AG04449 (cell line): ENCODE data around the gene DACH2.

Experiments used
- CTCF ChIA-PET: fragments of 350-600 bp; formaldehyde crosslinking; extraction: SDS; loops from one replicate; lab custom pipeline; 2021; ENCODE audit warnings: antibody characterized with exemption; lab: Yijun Ruan, JAX
- POLR2A ChIA-PET: fragments of 400-600, 350-600 bp; formaldehyde crosslinking; extraction: SDS; loops from one replicate; lab custom pipeline; 2020; ENCODE audit warnings: antibody characterized with exemption, inconsistent platforms; lab: Yijun Ruan, JAX
- DNase-seq: peaks from one replicate; pipeline ENCODE4 v3.0.0-alpha.2; 2010; ENCODE audit warnings: low read depth, low spot score
- H3K4me3 ChIP-seq: 2 replicates; pipeline ENCODE4 v1.5.1; 2011; ENCODE audit warnings: low read depth, mild to moderate bottlenecking, control low read depth, low read length
- CTCF ChIP-seq: IDR thresholded peaks from one replicate; pipeline ENCODE4 v1.5.1; 2011; ENCODE audit warnings: mild to moderate bottlenecking, moderate library complexity, low read length, control low read depth, inconsistent platforms; ENCODE audit not compliant: insufficient read depth; ENCODE audit errors: missing control alignments

DACH2 gene

GRCh38 chrX:86137071-86137470 lies 11.2 kb upstream of the DACH2 start:
- peak; percentile 1 for DNase-seq
- no peak overlapping the region for H3K4me3 ChIP-seq
- ChIA-PET CTCF (no interaction called here), POLR2A (no interaction called here)
- no peak for TF ChIP-seq CTCF

- no peak for DNase-seq
- ChIA-PET CTCF (no interaction called here), POLR2A (no interaction called here)
- no peak for TF ChIP-seq CTCF
- no peak overlapping the region for H3K4me3 ChIP-seq
Observed at GRCh38 chrX:86141786-86142185, 6.5 kb upstream of the DACH2 start.

GRCh38 chrX:86146102-86146501 lies 2.1 kb upstream of the DACH2 start:
- no peak overlapping the region for H3K4me3 ChIP-seq
- ChIA-PET POLR2A (no interaction called here), CTCF (interaction anchor here (1.6 kb wide), 1 partner anchor 13 kb away, joined by 7 read pairs; no protein-coding TSS in a partner anchor)
- TF ChIP-seq CTCF: no peak
- DNase-seq: no peak

- H3K4me3 ChIP-seq: peak overlapping the region; percentile 57
- CTCF ChIA-PET: no interaction called here
- TF ChIP-seq CTCF: no peak
- DNase-seq: no peak
- POLR2A ChIA-PET: no interaction called here
Observed at GRCh38 chrX:86148594-86148993, 343 bp downstream of the DACH2 start.

- H3K4me3 ChIP-seq: peak overlapping the region; percentile 57
- DNase-seq: no peak
- no peak for TF ChIP-seq CTCF
- POLR2A ChIA-PET: no interaction called here
- CTCF ChIA-PET: no interaction called here
Observed at GRCh38 chrX:86149119-86149518, 868 bp downstream of the DACH2 start.

GRCh38 chrX:86154553-86154952 lies 6.3 kb downstream of the DACH2 start:
- POLR2A ChIA-PET: no interaction called here
- CTCF ChIA-PET: no interaction called here
- H3K4me3 ChIP-seq: no peak overlapping the region
- DNase-seq: no peak
- no peak for TF ChIP-seq CTCF
